ENCODE results near the gene HMG20B. TPM values are rescaled to one million over a fixed set of nuclear protein-coding genes. Genes with fewer than 3 reads are reported as not detected.

The HMG20B gene
- total and polyA plus RNA-seq, 8 donors = 39.8 to 638 (median 96.8) TPM

DNA sequence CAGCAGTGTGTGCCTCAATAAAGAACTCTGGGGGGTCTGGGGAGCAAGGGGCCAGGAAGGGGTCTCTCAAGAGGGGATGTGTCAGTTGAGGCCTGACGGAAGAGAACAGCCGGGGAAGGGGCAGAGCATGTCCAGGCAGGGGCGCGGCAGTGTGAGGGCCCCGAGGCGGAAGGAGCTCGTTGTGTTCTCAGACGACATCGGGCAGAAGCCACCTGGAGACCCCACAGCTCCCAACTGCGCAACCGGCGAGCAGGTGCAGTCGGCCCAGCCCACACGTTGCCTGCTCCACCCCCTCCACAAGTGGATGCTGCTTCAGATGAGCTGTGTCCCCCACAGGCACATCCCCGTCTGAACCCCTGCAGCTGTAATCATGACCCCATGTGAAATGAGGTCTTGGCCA lies 48.9 kb downstream of the HMG20B start:
- no peaks in the 10 kb centered on the region for H3K27me3 ChIP-seq
- H3K9me3 ChIP-seq = no peaks in the 10 kb centered on the region
- no peak overlapping the region for H3K27ac ChIP-seq
- peaks cover 17 to 67% (median 62%) of the 10 kb centered on the region in 4 donors for H3K36me3 ChIP-seq
- no peak for TF ChIP-seq POLR2AphosphoS5 (IDR thresholded peaks at IDR 0.05)
- no peak for TF ChIP-seq POLR2A (IDR thresholded peaks at IDR 0.05)
- no peak for TF ChIP-seq EP300 (IDR thresholded peaks at IDR 0.05)
- TF ChIP-seq, protein P1, sequence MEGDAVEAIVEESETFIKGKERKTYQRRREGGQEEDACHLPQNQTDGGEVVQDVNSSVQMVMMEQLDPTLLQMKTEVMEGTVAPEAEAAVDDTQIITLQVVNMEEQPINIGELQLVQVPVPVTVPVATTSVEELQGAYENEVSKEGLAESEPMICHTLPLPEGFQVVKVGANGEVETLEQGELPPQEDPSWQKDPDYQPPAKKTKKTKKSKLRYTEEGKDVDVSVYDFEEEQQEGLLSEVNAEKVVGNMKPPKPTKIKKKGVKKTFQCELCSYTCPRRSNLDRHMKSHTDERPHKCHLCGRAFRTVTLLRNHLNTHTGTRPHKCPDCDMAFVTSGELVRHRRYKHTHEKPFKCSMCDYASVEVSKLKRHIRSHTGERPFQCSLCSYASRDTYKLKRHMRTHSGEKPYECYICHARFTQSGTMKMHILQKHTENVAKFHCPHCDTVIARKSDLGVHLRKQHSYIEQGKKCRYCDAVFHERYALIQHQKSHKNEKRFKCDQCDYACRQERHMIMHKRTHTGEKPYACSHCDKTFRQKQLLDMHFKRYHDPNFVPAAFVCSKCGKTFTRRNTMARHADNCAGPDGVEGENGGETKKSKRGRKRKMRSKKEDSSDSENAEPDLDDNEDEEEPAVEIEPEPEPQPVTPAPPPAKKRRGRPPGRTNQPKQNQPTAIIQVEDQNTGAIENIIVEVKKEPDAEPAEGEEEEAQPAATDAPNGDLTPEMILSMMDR (IDR thresholded peaks at IDR 0.05) = no peak
- H3K4me1 ChIP-seq = peaks cover 18 to 43% (median 37%) of the 10 kb centered on the region in 4 donors
- no peak for DNase-seq
- 92 to 95% (median 94%) methylated on average over 11 to 15 of the region's 15 CpGs for WGBS, 5 donors
- no peak overlapping the region for H3K4me3 ChIP-seq
- intact Hi-C loops (cut with DNase I; ENCODE audit: low total_unique reads) = no loop called here

DNA sequence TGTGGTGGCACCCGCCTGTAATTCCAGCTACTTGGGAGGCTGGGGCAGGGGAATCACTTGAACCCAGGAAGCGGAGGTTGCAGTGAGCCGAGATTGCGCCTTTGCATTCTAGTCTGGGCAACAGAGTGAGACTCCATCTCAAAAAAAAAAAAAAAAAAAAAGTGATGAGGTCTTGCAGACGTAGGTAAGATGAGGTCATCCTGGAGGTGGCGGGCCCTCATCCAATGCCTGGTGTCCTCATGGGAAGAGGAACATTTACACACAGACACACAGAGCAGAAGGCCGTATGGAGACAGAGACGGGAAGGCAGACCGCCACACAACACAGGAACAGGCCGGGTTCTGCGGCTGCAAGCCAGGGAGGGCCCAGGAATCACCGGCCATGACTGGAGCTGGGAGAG lies 49.5 kb downstream of the HMG20B start:
- no peaks in the 10 kb centered on the region for H3K27me3 ChIP-seq
- no peak for DNase-seq
- WGBS, 5 donors = 84 to 93% (median 86%) methylated on average over 12 of the region's 12 CpGs
- no peak overlapping the region for H3K4me3 ChIP-seq
- H3K4me1 ChIP-seq = peaks cover 18 to 45% (median 40%) of the 10 kb centered on the region in 4 donors
- intact Hi-C loops (cut with DNase I; ENCODE audit: low total_unique reads) = no loop called here
- no peaks in the 10 kb centered on the region for H3K9me3 ChIP-seq
- H3K27ac ChIP-seq = no peak overlapping the region
- TF ChIP-seq, protein P1 (IDR thresholded peaks at IDR 0.05) = no peak
- no peak for TF ChIP-seq POLR2AphosphoS5 (IDR thresholded peaks at IDR 0.05)
- peaks cover 17 to 62% (median 56%) of the 10 kb centered on the region in 4 donors for H3K36me3 ChIP-seq

DNA sequence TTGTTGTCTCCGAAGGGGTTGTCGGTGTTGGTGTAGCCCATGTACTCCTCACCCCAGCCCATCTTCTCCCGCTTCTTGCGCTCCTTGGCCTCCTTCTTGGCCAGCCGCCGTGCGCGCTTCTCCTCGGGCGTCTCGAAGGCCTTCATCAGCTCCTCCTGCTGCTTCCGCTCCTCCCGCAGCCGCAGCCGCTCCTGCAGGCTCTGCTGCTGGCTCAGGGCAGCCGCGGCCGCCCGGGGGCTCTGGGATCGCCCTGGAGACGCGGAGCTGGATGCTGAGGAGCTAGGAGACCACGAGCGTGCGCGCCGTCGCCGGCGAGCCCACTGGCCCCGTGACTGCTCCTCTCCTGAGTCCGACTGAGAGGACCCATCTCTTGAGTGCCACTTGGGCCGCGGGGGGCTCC lies 51.0 kb downstream of the HMG20B start:
- no peak for DNase-seq
- 92 to 95% (median 93%) methylated on average over 23 to 34 of the region's 34 CpGs for WGBS, 5 donors
- no peaks in the 10 kb centered on the region for H3K27me3 ChIP-seq
- no peak overlapping the region for H3K4me3 ChIP-seq
- H3K9me3 ChIP-seq = no peaks in the 10 kb centered on the region
- H3K27ac ChIP-seq = no peak overlapping the region
- intact Hi-C loops (cut with DNase I; ENCODE audit: low total_unique reads) = no loop called here
- H3K36me3 ChIP-seq = peaks cover 17 to 55% (median 50%) of the 10 kb centered on the region in 4 donors
- peaks cover 14 to 37% (median 35%) of the 10 kb centered on the region in 4 donors for H3K4me1 ChIP-seq
- no peak for TF ChIP-seq EP300 (IDR thresholded peaks at IDR 0.05)

DNA sequence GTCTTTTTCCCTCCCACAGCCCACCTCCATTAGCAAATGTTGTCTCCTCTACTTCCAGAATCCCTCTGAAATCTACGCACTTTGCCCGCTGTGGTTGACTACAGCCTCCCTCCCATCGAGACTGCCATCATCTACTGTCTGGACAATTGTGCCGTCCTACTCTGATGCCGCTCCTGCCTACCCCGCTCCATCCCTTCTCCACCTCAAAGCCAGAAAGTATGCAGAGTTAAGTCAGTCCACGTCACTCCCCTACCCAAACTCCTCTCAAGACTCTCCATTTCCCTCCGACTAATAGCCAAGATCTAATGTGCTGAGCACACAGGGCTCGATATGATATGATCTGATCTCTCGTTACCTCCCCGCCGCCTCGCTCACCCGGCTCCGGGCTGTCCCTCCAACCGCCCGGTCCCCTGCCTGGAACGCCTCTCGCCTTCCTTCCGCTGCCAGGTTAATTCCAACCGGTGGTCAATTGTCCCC lies 53.3 kb downstream of the HMG20B start:
- TF ChIP-seq POLR2A (IDR thresholded peaks at IDR 0.05) = no peak
- no peak for TF ChIP-seq EP300 (IDR thresholded peaks at IDR 0.05)
- TF ChIP-seq, protein P1 (IDR thresholded peaks at IDR 0.05) = no peak
- TF ChIP-seq POLR2AphosphoS5 (IDR thresholded peaks at IDR 0.05) = no peak
- peaks cover 3 to 41% (median 39%) of the 10 kb centered on the region in 4 donors for H3K36me3 ChIP-seq
- peak overlapping the region; percentile 93 to 100 (median 98) for H3K4me3 ChIP-seq
- no peaks in the 10 kb centered on the region for H3K9me3 ChIP-seq
- 0 to 2% (median 1%) methylated on average over 21 of the region's 21 CpGs for WGBS, 5 donors
- no peaks in the 10 kb centered on the region for H3K27me3 ChIP-seq
- peak overlapping the region; percentile 85 to 98 (median 91) for H3K27ac ChIP-seq
- intact Hi-C loops (cut with DNase I; ENCODE audit: low total_unique reads) = no loop called here
- DNase-seq = no peak
- peaks cover 14 to 34% (median 31%) of the 10 kb centered on the region in 4 donors for H3K4me1 ChIP-seq

Data from stomach (tissue), 9 donors.